B cell (primary cell): ENCODE measurements around the gene PHF21B.

Source experiments
- EZH2 ChIP-seq: IDR thresholded peaks from 2 replicates; pipeline ENCODE4 v1.6.1; 2012; ENCODE audit warnings: borderline replicate concordance, low read depth, mild to moderate bottlenecking, moderate library complexity, low read length; ENCODE audit not compliant: insufficient read depth, poor library complexity, severe bottlenecking
- TF ChIP-seq, protein P1 (sequence below): fragments of 200-600 bp; IDR thresholded peaks from one replicate; pipeline ENCODE4 v1.8.0; 2022; ENCODE audit warnings: antibody characterized with exemption, mild to moderate bottlenecking

DNA sequence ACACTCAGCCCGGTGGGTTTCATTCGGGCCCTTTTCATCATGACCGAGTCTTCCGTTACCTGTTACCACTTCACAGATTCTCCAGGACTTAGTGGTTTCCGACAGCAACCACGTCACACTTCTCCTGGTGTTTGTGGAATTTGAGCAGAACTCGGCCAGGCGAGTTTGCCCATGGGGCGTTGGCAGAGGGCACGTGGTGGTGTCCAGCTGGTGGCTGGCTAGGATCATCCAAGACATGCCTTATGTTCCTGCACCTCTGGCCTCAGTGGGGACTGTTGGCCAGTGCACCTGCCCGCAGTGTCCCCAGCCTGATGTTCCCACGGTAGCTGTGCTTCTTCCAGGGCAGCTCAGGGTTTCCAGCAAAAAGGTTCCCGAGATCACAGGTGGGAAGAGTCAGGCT is 170.1 kb downstream of the PHF21B start:
- TF ChIP-seq, protein P1, sequence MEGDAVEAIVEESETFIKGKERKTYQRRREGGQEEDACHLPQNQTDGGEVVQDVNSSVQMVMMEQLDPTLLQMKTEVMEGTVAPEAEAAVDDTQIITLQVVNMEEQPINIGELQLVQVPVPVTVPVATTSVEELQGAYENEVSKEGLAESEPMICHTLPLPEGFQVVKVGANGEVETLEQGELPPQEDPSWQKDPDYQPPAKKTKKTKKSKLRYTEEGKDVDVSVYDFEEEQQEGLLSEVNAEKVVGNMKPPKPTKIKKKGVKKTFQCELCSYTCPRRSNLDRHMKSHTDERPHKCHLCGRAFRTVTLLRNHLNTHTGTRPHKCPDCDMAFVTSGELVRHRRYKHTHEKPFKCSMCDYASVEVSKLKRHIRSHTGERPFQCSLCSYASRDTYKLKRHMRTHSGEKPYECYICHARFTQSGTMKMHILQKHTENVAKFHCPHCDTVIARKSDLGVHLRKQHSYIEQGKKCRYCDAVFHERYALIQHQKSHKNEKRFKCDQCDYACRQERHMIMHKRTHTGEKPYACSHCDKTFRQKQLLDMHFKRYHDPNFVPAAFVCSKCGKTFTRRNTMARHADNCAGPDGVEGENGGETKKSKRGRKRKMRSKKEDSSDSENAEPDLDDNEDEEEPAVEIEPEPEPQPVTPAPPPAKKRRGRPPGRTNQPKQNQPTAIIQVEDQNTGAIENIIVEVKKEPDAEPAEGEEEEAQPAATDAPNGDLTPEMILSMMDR = no peak
- TF ChIP-seq EZH2 = no peak
